HTERT RPE-1 (cell line): ENCODE measurements around the gene DAB1.

ENCODE experiments used
- in situ Hi-C: fragments of 300-500 bp; cut with MboI; formaldehyde crosslinking; loops from 4 replicates; pipeline ENCODE4 v1.14.3; 2020; ENCODE audit warnings: low sequenced_read_pairs

Gene DAB1

GRCh38 chr1:57279909-57280666 is 143.8 kb downstream of the DAB1 start:
- in situ Hi-C loops: no loop called here

- in situ Hi-C loops: no loop called here
These were observed 145.3 kb downstream of the DAB1 start for GRCh38 chr1:57278558-57278957.

- in situ Hi-C loops: no loop called here
These were observed 146.2 kb downstream of the DAB1 start for GRCh38 chr1:57277681-57278080.

- in situ Hi-C loops: no loop called here
These were observed 146.9 kb downstream of the DAB1 start for GRCh38 chr1:57276918-57277317.

- in situ Hi-C loops: no loop called here
These were observed 151.3 kb downstream of the DAB1 start for GRCh38 chr1:57272601-57273000.

GRCh38 chr1:57272150-57272549 is 151.7 kb downstream of the DAB1 start:
- in situ Hi-C loops: no loop called here

- in situ Hi-C loops: no loop called here
These were observed 152.7 kb downstream of the DAB1 start for GRCh38 chr1:57270927-57271698.

- in situ Hi-C loops: no loop called here
These were observed 154.1 kb downstream of the DAB1 start for GRCh38 chr1:57269630-57270225.

GRCh38 chr1:57265104-57265503 is 158.8 kb downstream of the DAB1 start:
- in situ Hi-C loops: no loop called here

- in situ Hi-C loops: no loop called here
These were observed 161.4 kb downstream of the DAB1 start for GRCh38 chr1:57262472-57262871.

- in situ Hi-C loops: no loop called here
These were observed 165.1 kb downstream of the DAB1 start for GRCh38 chr1:57258557-57259325.

GRCh38 chr1:57255945-57256344 is 167.9 kb downstream of the DAB1 start:
- in situ Hi-C loops: no loop called here

GRCh38 chr1:57254022-57254421 is 169.8 kb downstream of the DAB1 start:
- in situ Hi-C loops: no loop called here

GRCh38 chr1:57252597-57253294 is 171.1 kb downstream of the DAB1 start:
- in situ Hi-C loops: no loop called here

GRCh38 chr1:57250021-57250420 is 173.8 kb downstream of the DAB1 start:
- in situ Hi-C loops: no loop called here

- in situ Hi-C loops: no loop called here
These were observed 174.3 kb downstream of the DAB1 start for GRCh38 chr1:57249511-57249910.

GRCh38 chr1:57248830-57249229 is 175.0 kb downstream of the DAB1 start:
- in situ Hi-C loops: no loop called here

- in situ Hi-C loops: no loop called here
These were observed 185.6 kb downstream of the DAB1 start for GRCh38 chr1:57238233-57238781.

- in situ Hi-C loops: no loop called here
These were observed 187.9 kb downstream of the DAB1 start for GRCh38 chr1:57235730-57236510.
